Ishikawa (cell line): Measurements from ENCODE around the gene ZG16B.

Experiments
- CEBPB ChIP-seq: IDR thresholded peaks from 2 replicates; pipeline ENCODE4 v1.6.1; 2012
- EP300 ChIP-seq: IDR thresholded peaks from 2 replicates; pipeline ENCODE4 v1.6.1; 2012; ENCODE audit warnings: borderline replicate concordance
- FOXM1 ChIP-seq: IDR thresholded peaks from 2 replicates; pipeline ENCODE4 v1.6.1; 2012; ENCODE audit warnings: low read depth, borderline replicate concordance
- REST ChIP-seq: IDR thresholded peaks from 2 replicates; pipeline ENCODE4 v1.6.1; 2012; ENCODE audit warnings: low read depth, mild to moderate bottlenecking
- TAF1 ChIP-seq: IDR thresholded peaks from 2 replicates; pipeline ENCODE4 v1.6.1; 2012; ENCODE audit warnings: low read depth, mild to moderate bottlenecking
- TEAD4 ChIP-seq: IDR thresholded peaks from 2 replicates; pipeline ENCODE4 v1.6.1; 2012
- USF1 ChIP-seq: IDR thresholded peaks from 2 replicates; pipeline ENCODE4 v1.6.1; 2012
- YY1 ChIP-seq: IDR thresholded peaks from 2 replicates; pipeline ENCODE4 v1.6.1; 2012; ENCODE audit warnings: low read depth
- TF ChIP-seq, protein P1 (sequence below): IDR thresholded peaks from 2 replicates; pipeline ENCODE4 v1.6.1; 2012

- TF ChIP-seq YY1, result no peak
- no peak for TF ChIP-seq USF1
- no peak for TF ChIP-seq TAF1
- TF ChIP-seq, protein P1, sequence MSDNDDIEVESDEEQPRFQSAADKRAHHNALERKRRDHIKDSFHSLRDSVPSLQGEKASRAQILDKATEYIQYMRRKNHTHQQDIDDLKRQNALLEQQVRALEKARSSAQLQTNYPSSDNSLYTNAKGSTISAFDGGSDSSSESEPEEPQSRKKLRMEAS, result no peak
- TF ChIP-seq FOXM1, result no peak
- no peak for TF ChIP-seq CEBPB
- TF ChIP-seq EP300, result no peak
- TF ChIP-seq TEAD4, result no peak
- TF ChIP-seq REST, result no peak
Observed at GRCh38 chr16:2783581-2784357, 46.3 kb upstream of the ZG16B start.
